GM12891 (cell line): ENCODE measurements around the gene DOCK10.

Source experiments
- POLR2A ChIP-seq: IDR thresholded peaks from 2 replicates; pipeline ENCODE4 v1.6.1; 2011; ENCODE audit warnings: low read depth, low read length, control low read depth
- POU2F2 ChIP-seq: IDR thresholded peaks from 2 replicates; pipeline ENCODE4 v1.6.1; 2011; ENCODE audit warnings: low read depth, mild to moderate bottlenecking, control low read depth, low read length, moderate library complexity
- SPI1 ChIP-seq: IDR thresholded peaks from 2 replicates; pipeline ENCODE4 v1.6.1; 2011; ENCODE audit warnings: low read depth, low read length, control low read depth
- TAF1 ChIP-seq: IDR thresholded peaks from 2 replicates; pipeline ENCODE4 v1.6.1; 2011; ENCODE audit warnings: low read depth, low read length, control low read depth

GRCh38 chr2:225083276-225083675, 41.0 kb upstream of the DOCK10 start:
- TF ChIP-seq TAF1 (no peak), POU2F2 (no peak), POLR2A (no peak), SPI1 (no peak)
